Naive thymus-derived CD4-positive, alpha-beta T cell (primary cell): ENCODE results near the gene SMC3. TPM values are rescaled to one million over a fixed set of nuclear protein-coding genes. Genes with fewer than 3 reads are reported as not detected.

ENCODE experiments used
- ATAC-seq: fragments of 150-1000 bp; cut with Tn5 transposase; 2 replicates; pipeline ENCODE4 v1.10.0; 2021; ENCODE audit warnings: mild to moderate bottlenecking, moderate library complexity
- CTCF ChIA-PET: fragments of 350-600 bp; sonication (Branson Sonifier 250); formaldehyde crosslinking; loops from one replicate; lab custom pipeline; 2021; ENCODE audit warnings: antibody characterized with exemption; lab: Charles Lee
- POLR2A ChIA-PET: fragments of 350-600 bp; sonication (Branson Sonifier 250); formaldehyde crosslinking; loops from one replicate; lab custom pipeline; 2021; ENCODE audit warnings: antibody characterized with exemption, inconsistent platforms; lab: Charles Lee
- DNase-seq, 9 donors: peaks; one replicate each; pipeline versions ENCODE4 v3.0.0 to v3.0.0-alpha.2; 2020 to 2022; ENCODE audit warnings: mixed read lengths in 1 of 9
- H3K27ac ChIP-seq: one replicate; pipeline ENCODE4 v1.7.0; 2013; ENCODE audit warnings: mild to moderate bottlenecking, low read depth, low read length, moderate library complexity
- H3K27me3 ChIP-seq, 2 donors: one replicate each; pipeline ENCODE4 v1.7.0; 2013; ENCODE audit warnings: low read length in 2 of 2, mild to moderate bottlenecking in 2 of 2, moderate library complexity in 2 of 2; ENCODE audit not compliant: control insufficient read depth in 2 of 2, insufficient read depth in 2 of 2
- H3K36me3 ChIP-seq, 3 experiments: 1 replicate in 2 of 3; 2 replicates in 1 of 3; pipeline ENCODE4 v1.7.0; 2013; ENCODE audit warnings: low read length in 3 of 3, mild to moderate bottlenecking in 3 of 3, moderate library complexity in 1 of 3; ENCODE audit not compliant: insufficient read depth in 3 of 3, control insufficient read depth in 2 of 3
- H3K4me1 ChIP-seq, 2 donors: one replicate each; pipeline ENCODE4 v1.7.0; 2013; ENCODE audit warnings: low read length in 2 of 2, mild to moderate bottlenecking in 2 of 2, moderate library complexity in 1 of 2; ENCODE audit not compliant: control insufficient read depth in 2 of 2, insufficient read depth in 2 of 2
- H3K4me3 ChIP-seq: 2 replicates; pipeline ENCODE4 v1.7.0; 2013; ENCODE audit warnings: mild to moderate bottlenecking, low read length
- H3K9me3 ChIP-seq, 3 experiments: 1 replicate in 2 of 3; 2 replicates in 1 of 3; pipeline ENCODE4 v1.7.0; 2013; ENCODE audit warnings: low read length in 3 of 3; ENCODE audit not compliant: control insufficient read depth in 2 of 3
- H3K27ac Mint-ChIP-seq, 9 donors: one replicate each; pipeline ENCODE4 v1.8.0; 2020 to 2022; ENCODE audit warnings: mixed read lengths in 9 of 9, mild to moderate bottlenecking in 8 of 9, moderate library complexity in 5 of 9, inconsistent platforms in 2 of 9
- H3K27me3 Mint-ChIP-seq, 5 donors: one replicate each; pipeline ENCODE4 v1.8.0; 2021 to 2022; ENCODE audit warnings: mixed read lengths in 5 of 5, mild to moderate bottlenecking in 1 of 5
- H3K36me3 Mint-ChIP-seq, 5 donors: one replicate each; pipeline ENCODE4 v1.8.0; 2020 to 2022; ENCODE audit warnings: mixed read lengths in 5 of 5, mild to moderate bottlenecking in 3 of 5, inconsistent platforms in 1 of 5
- H3K4me1 Mint-ChIP-seq, 7 donors: one replicate each; pipeline ENCODE4 v1.8.0; 2020 to 2022; ENCODE audit warnings: mixed read lengths in 7 of 7, mild to moderate bottlenecking in 3 of 7, inconsistent platforms in 1 of 7
- H3K4me3 Mint-ChIP-seq, 10 donors: one replicate each; pipeline ENCODE4 v1.8.0; 2020 to 2022; ENCODE audit warnings: mild to moderate bottlenecking in 10 of 10, mixed read lengths in 10 of 10, moderate library complexity in 6 of 10, inconsistent platforms in 2 of 10
- H3K9me3 Mint-ChIP-seq, 11 donors: one replicate each; pipeline ENCODE4 v1.8.0; 2020 to 2022; ENCODE audit warnings: mixed read lengths in 11 of 11, mild to moderate bottlenecking in 4 of 11, inconsistent platforms in 1 of 11, moderate library complexity in 1 of 11
- intact Hi-C, 2 donors: fragments of 100-400 bp; cut with micrococcal nuclease; formaldehyde crosslinking; loops; one replicate each; pipeline ENCODE4 v1.15.1; 2023
- polyA plus RNA-seq, 2 donors: library from polyadenylated mRNA; unstranded; fragments of 300-500 nt; fragmentation: Illumina TruSeq; gene quantifications; one replicate each; pipeline ENCODE4 v1.2.3, GENCODE V29; 2021
- total RNA-seq, 6 experiments: library from RNA in 5 of 6; stranded (reverse) in 5 of 6; gene quantifications; 1 replicate in 5 of 6; 2 replicates in 1 of 6; pipeline ENCODE4 v1.2.3 and lab custom pipeline; 2021 to 2026

Gene SMC3
- total and polyA plus RNA-seq, 7 experiments from 2014 or later, result 29.8 to 88.2 (median 52.4) TPM

DNA sequence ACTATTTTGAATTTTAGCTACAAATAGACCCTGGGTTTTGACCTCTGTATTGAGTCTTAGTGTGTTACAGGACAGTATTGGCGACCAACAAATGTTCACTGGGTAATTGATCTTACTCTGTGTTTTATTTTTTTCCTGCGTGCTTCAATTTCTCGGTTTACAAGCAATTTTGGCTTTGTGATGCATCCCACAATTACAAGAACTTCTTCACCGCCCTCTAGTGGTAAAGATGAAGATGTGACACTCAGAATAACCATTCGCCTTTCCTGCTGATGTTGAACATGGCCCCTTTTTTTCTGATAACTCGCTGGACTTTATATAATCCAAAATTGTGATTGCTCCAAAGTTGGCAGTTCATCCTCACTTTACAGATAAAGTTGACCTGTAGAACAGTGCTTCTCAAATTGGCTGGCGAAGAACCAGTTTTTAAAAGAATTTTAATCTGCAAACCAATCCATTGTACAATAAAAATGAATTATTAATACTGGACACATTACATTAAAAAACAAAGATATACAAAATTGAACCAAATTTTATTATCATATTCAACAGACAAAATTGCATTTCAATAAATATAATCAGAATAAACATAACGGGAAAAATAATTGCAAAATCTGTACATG is 20.2 kb upstream of the SMC3 start:
- H3K4me3 ChIP-seq, result no peak overlapping the region
- H3K27ac ChIP-seq, result no peak overlapping the region
- Mint-ChIP-seq H3K36me3 (no peaks in the 10 kb centered on the region), H3K27ac (peak overlapping the region in 2 of 9 donors; percentile 3 to 6), H3K9me3 (no peaks in the 10 kb centered on the region), H3K4me3 (peak overlapping the region in 1 of 10 donors; percentile 2), H3K27me3 (peaks cover 0 to 39% (median 11%) of the 10 kb centered on the region in 5 donors), H3K4me1 (peaks cover 3 to 16% (median 5%) of the 10 kb centered on the region in 7 donors)
- intact Hi-C loops, result loop anchor here (1.0 to 5.0 kb wide), 11 partner anchors 42 to 665 kb away; partner anchors contain the start of genes DUSP5 (in 1 of the 2) and MXI1 (in 1 of the 2)
- peak in 7 of 9 donors; percentile 40 to 75 (median 68) for DNase-seq
- H3K27me3 ChIP-seq, result no peaks in the 10 kb centered on the region
- H3K4me1 ChIP-seq, result peaks cover 0 to 5% of the 10 kb centered on the region in 2 donors
- CTCF ChIA-PET, result interaction anchor here (0.7 to 8.0 kb wide), 13 partner anchors 12 to 648 kb away, joined by 3 to 78 read pairs (median 4); partner anchors contain the start of gene SMNDC1
- H3K36me3 ChIP-seq, result no peaks in the 10 kb centered on the region
- H3K9me3 ChIP-seq, result no peaks in the 10 kb centered on the region
- POLR2A ChIA-PET, result interaction anchor here (1.0 to 1.2 kb wide), 3 partner anchors 192 to 242 kb away, joined by 3 to 6 read pairs (median 3); partner anchors contain the start of gene SMNDC1
- peak; percentile 85 for ATAC-seq

DNA sequence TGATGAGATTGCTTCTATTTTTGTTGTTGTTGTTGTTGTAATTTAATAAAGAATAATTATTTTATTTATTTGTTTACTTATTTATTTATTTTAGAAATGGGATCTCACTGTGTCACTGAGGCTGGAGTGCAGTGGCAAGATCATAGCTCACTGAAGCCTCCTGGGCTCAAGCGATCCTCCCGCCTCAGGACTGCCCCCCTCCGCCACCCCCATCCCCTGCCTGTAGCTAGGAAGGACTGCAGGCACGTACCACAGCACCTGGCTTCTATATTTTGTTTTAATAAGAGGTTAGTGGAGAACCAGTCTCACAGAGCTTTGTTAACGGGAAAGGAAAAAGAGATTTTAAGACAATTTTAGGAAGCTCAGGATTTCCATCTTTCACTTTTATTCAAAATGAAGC is 19.5 kb upstream of the SMC3 start:
- Mint-ChIP-seq H3K4me1 (peaks cover 3 to 16% (median 5%) of the 10 kb centered on the region in 7 donors), H3K27me3 (peaks cover 0 to 46% (median 11%) of the 10 kb centered on the region in 5 donors), H3K36me3 (no peaks in the 10 kb centered on the region), H3K9me3 (no peaks in the 10 kb centered on the region), H3K27ac (no peak overlapping the region), H3K4me3 (no peak overlapping the region)
- H3K27me3 ChIP-seq, result no peaks in the 10 kb centered on the region
- no peaks in the 10 kb centered on the region for H3K9me3 ChIP-seq
- no peak for ATAC-seq
- H3K4me3 ChIP-seq, result no peak overlapping the region
- H3K36me3 ChIP-seq, result no peaks in the 10 kb centered on the region
- ChIA-PET CTCF (interaction anchor here (0.6 to 8.0 kb wide), 6 partner anchors 11 to 242 kb away, joined by 3 to 78 read pairs (median 8); partner anchors contain the start of gene SMNDC1), POLR2A (interaction anchor here (0.9 to 3.1 kb wide), 2 partner anchors 241 to 243 kb away, joined by 3 to 10 read pairs; partner anchors contain the start of gene SMNDC1)
- H3K4me1 ChIP-seq, result peaks cover 0 to 5% of the 10 kb centered on the region in 2 donors
- no peak for DNase-seq
- H3K27ac ChIP-seq, result no peak overlapping the region
- intact Hi-C loops, result loop anchor here in 1 of 2 donors (5.0 kb wide), 4 partner anchors 136 to 666 kb away; partner anchors contain the start of gene MXI1

- H3K4me3 Mint-ChIP-seq, result no peak overlapping the region
- H3K4me1 Mint-ChIP-seq, result peaks cover 3 to 14% (median 5%) of the 10 kb centered on the region in 7 donors
- Histone ChIP-seq H3K9me3 (no peaks in the 10 kb centered on the region), H3K4me1 (peaks cover 0 to 5% of the 10 kb centered on the region in 2 donors), H3K4me3 (no peak overlapping the region), H3K27me3 (no peaks in the 10 kb centered on the region), H3K36me3 (no peaks in the 10 kb centered on the region), H3K27ac (no peak overlapping the region)
- intact Hi-C loops, result loop anchor here in 1 of 2 donors (5.0 kb wide), 4 partner anchors 137 to 667 kb away; partner anchors contain the start of gene MXI1
- H3K9me3 Mint-ChIP-seq, result no peaks in the 10 kb centered on the region
- H3K36me3 Mint-ChIP-seq, result no peaks in the 10 kb centered on the region
- no peak for ATAC-seq
- H3K27ac Mint-ChIP-seq, result no peak overlapping the region
- H3K27me3 Mint-ChIP-seq, result peaks cover 0 to 50% (median 11%) of the 10 kb centered on the region in 5 donors
- CTCF ChIA-PET, result interaction anchor here (0.6 to 8.0 kb wide), 6 partner anchors 10 to 243 kb away, joined by 3 to 78 read pairs (median 6); partner anchors contain the start of gene SMNDC1
- POLR2A ChIA-PET, result interaction anchor here (0.6 to 3.1 kb wide), 4 partner anchors 9 to 380 kb away, joined by 3 to 10 read pairs (median 3); no protein-coding TSS in a partner anchor
- no peak for DNase-seq
These were observed 18.3 kb upstream of the SMC3 start for GRCh38 chr10:110549211-110549610.

- H3K4me3 Mint-ChIP-seq, result no peak overlapping the region
- H3K9me3 Mint-ChIP-seq, result no peaks in the 10 kb centered on the region
- Histone ChIP-seq H3K4me1 (no peaks in the 10 kb centered on the region), H3K36me3 (no peaks in the 10 kb centered on the region), H3K9me3 (no peaks in the 10 kb centered on the region), H3K27me3 (no peaks in the 10 kb centered on the region), H3K27ac (no peak overlapping the region), H3K4me3 (no peak overlapping the region)
- peaks cover 2 to 10% (median 5%) of the 10 kb centered on the region in 7 donors for H3K4me1 Mint-ChIP-seq
- POLR2A ChIA-PET, result interaction anchor here (1.2 kb wide), 1 partner anchor 14 kb away, joined by 3 read pairs; the partner anchor contains the start of gene SMC3
- no peak overlapping the region for H3K27ac Mint-ChIP-seq
- peaks cover 0 to 72% (median 5%) of the 10 kb centered on the region in 5 donors for H3K27me3 Mint-ChIP-seq
- CTCF ChIA-PET, result interaction anchor here (0.7 kb wide), 1 partner anchor 54 kb away, joined by 4 read pairs; no protein-coding TSS in a partner anchor
- ATAC-seq (no peak), DNase-seq (no peak)
- intact Hi-C loops, result no loop called here
- H3K36me3 Mint-ChIP-seq, result peaks cover 0 to 2% (median 0%) of the 10 kb centered on the region in 5 donors
These were observed 13.6 kb upstream of the SMC3 start for GRCh38 chr10:110553905-110554304.

GRCh38 chr10:110556296-110556695 is 11.2 kb upstream of the SMC3 start:
- ChIA-PET CTCF (no interaction called here), POLR2A (no interaction called here)
- Histone ChIP-seq H3K27me3 (no peaks in the 10 kb centered on the region), H3K4me1 (no peaks in the 10 kb centered on the region), H3K36me3 (no peaks in the 10 kb centered on the region), H3K4me3 (no peak overlapping the region), H3K27ac (no peak overlapping the region), H3K9me3 (no peaks in the 10 kb centered on the region)
- Mint-ChIP-seq H3K36me3 (peaks cover 0 to 2% (median 0%) of the 10 kb centered on the region in 5 donors), H3K9me3 (peaks cover 0 to 1% (median 0%) of the 10 kb centered on the region in 11 donors), H3K27me3 (peaks cover 0 to 70% (median 7%) of the 10 kb centered on the region in 5 donors), H3K4me3 (no peak overlapping the region), H3K27ac (no peak overlapping the region), H3K4me1 (peaks cover 2 to 10% (median 5%) of the 10 kb centered on the region in 7 donors)
- intact Hi-C loops, result no loop called here
- ATAC-seq (no peak), DNase-seq (no peak)

DNA sequence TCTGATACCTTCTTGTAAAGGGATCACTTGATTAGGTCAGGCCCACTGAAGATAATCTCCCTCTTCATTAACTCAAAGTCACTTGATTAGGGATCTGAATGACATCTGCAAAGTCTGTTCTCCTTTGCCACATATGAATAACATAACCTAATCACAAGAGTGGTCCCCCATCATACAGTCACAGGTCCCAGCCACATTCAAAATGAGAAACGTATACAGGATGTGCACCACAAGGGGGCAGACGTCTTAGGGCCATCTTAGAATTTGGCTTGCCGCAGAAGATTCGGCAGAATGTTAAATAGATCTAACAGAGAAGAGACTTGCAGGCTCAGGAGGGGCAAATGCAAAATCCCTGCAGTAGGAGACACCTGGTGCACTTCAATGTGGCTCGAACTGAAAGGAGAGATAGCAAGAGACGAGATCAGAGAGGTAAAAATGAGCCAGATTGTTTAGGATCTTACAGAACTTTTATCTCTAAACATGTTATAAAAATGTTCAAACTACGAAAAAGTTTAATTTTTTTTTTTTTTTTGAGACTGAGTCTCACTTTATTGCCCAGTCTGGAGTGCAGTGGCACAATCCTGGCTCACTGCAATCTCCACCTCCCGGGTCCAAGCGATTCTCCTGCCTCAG is 10.4 kb upstream of the SMC3 start:
- no peak overlapping the region for H3K4me3 ChIP-seq
- H3K4me1 ChIP-seq, result no peaks in the 10 kb centered on the region
- H3K27ac ChIP-seq, result no peak overlapping the region
- H3K4me1 Mint-ChIP-seq, result peaks cover 2 to 10% (median 5%) of the 10 kb centered on the region in 7 donors
- intact Hi-C loops, result loop anchor here (1.0 kb wide), 2 partner anchors 10 to 43 kb away; partner anchors contain the start of gene SMC3 (in 2 of the 2)
- CTCF ChIA-PET, result interaction anchor here (0.6 to 1.5 kb wide), 5 partner anchors 19 to 1770 kb away, joined by 3 to 4 read pairs (median 3); no protein-coding TSS in a partner anchor
- no peaks in the 10 kb centered on the region for H3K27me3 ChIP-seq
- H3K27me3 Mint-ChIP-seq, result peaks cover 0 to 68% (median 0%) of the 10 kb centered on the region in 5 donors
- H3K4me3 Mint-ChIP-seq, result peak overlapping the region in 1 of 10 donors; percentile 2
- peak; percentile 99 for ATAC-seq
- H3K27ac Mint-ChIP-seq, result peak overlapping the region in 6 of 9 donors; percentile 1 to 67 (median 42)
- peaks cover 0 to 1% (median 0%) of the 10 kb centered on the region in 11 donors for H3K9me3 Mint-ChIP-seq
- no peaks in the 10 kb centered on the region for H3K36me3 ChIP-seq
- DNase-seq, result peak; percentile 27 to 68 (median 56)
- POLR2A ChIA-PET, result no interaction called here
- H3K36me3 Mint-ChIP-seq, result peaks cover 0 to 2% (median 0%) of the 10 kb centered on the region in 5 donors
- no peaks in the 10 kb centered on the region for H3K9me3 ChIP-seq
